H1 (cell line): ENCODE measurements around the gene BCL2L13. TPM values are rescaled to one million over a fixed set of nuclear protein-coding genes. Genes with fewer than 3 reads are reported as not detected.

Source experiments
- CTCF ChIA-PET: fragments of 300-600 bp; sonication (Branson Sonifier 250); formaldehyde crosslinking; loops from one replicate; lab custom pipeline; 2021; ENCODE audit not compliant: partially characterized antibody; lab: Charles Lee
- POLR2A ChIA-PET: fragments of 300-600 bp; sonication (Branson Sonifier 250); formaldehyde crosslinking; loops from one replicate; lab custom pipeline; 2021; ENCODE audit warnings: inconsistent platforms; ENCODE audit not compliant: partially characterized antibody; lab: Charles Lee
- DNase-seq, 2 experiments: peaks; one replicate each; pipeline versions ENCODE4 v3.0.0 to v3.0.0-alpha.2; 2010 to 2022; ENCODE audit warnings: low spot score in 2 of 2, low read depth in 1 of 2, mixed read lengths in 1 of 2
- FAIRE-seq: peaks from 2 replicates; lab custom pipeline; 2011; peaks lifted over from hg19 to GRCh38; lab: Jason Lieb, UNC
- H2AFZ ChIP-seq: 2 replicates; pipeline ENCODE4 v1.8.1; 2012; ENCODE audit warnings: low read length, inconsistent platforms
- H2AK5ac ChIP-seq: 2 replicates; pipeline ENCODE4 v1.6.1; 2013; ENCODE audit warnings: low read depth, low read length
- H2BK120ac ChIP-seq: replicated peaks from 2 replicates; pipeline ENCODE3; 2013; ENCODE audit warnings: low read depth, low read length, inconsistent platforms
- H2BK12ac ChIP-seq: 2 replicates; pipeline ENCODE4 v1.6.1; 2013; ENCODE audit warnings: low read depth, low read length
- H2BK15ac ChIP-seq: 2 replicates; pipeline ENCODE4 v1.6.1; 2013; ENCODE audit warnings: low read length
- H2BK20ac ChIP-seq: 2 replicates; pipeline ENCODE4 v1.6.1; 2013; ENCODE audit warnings: low read length
- H2BK5ac ChIP-seq: 2 replicates; pipeline ENCODE4 v1.6.1; 2013; ENCODE audit warnings: low read depth, low read length
- H3K14ac ChIP-seq: 2 replicates; pipeline ENCODE4 v1.6.1; 2013; ENCODE audit warnings: inconsistent platforms; ENCODE audit not compliant: insufficient read length
- H3K18ac ChIP-seq: 2 replicates; pipeline ENCODE4 v1.6.1; 2013; ENCODE audit warnings: low read length; ENCODE audit errors: extremely low read depth
- H3K23ac ChIP-seq: 2 replicates; pipeline ENCODE4 v1.6.1; 2013; ENCODE audit warnings: inconsistent platforms; ENCODE audit not compliant: insufficient read length
- H3K23me2 ChIP-seq: 2 replicates; pipeline ENCODE4 v1.6.1; 2013; ENCODE audit warnings: low read depth, low read length
- H3K27ac ChIP-seq: 2 replicates; pipeline ENCODE4 v1.6.1; 2011; ENCODE audit warnings: low read depth, low read length, inconsistent platforms
- H3K27me3 ChIP-seq, 4 experiments: replicated peaks in 1 of 4; 1 replicate in 1 of 4; 2 replicates in 3 of 4; pipeline versions ENCODE4 v1.6.1 to v1.8.1; 2011 to 2013; ENCODE audit warnings: low read length in 3 of 4, mild to moderate bottlenecking in 3 of 4, inconsistent platforms in 2 of 4, mixed read lengths in 2 of 4, moderate library complexity in 1 of 4; ENCODE audit not compliant: control insufficient read depth in 3 of 4, insufficient read depth in 3 of 4; ENCODE audit errors: extremely low read depth in 1 of 4
- H3K36me3 ChIP-seq, 4 experiments: 2 replicates each; pipeline versions ENCODE4 v1.6.1 to v1.8.1; 2011 to 2013; ENCODE audit warnings: mild to moderate bottlenecking in 4 of 4, low read length in 3 of 4, moderate library complexity in 2 of 4, control low read depth in 1 of 4, inconsistent platforms in 1 of 4; ENCODE audit not compliant: insufficient read depth in 4 of 4, control insufficient read depth in 2 of 4
- H3K4ac ChIP-seq: replicated peaks from 2 replicates; pipeline ENCODE3; 2013; ENCODE audit warnings: low read length, low read depth, mixed read lengths, inconsistent platforms; ENCODE audit not compliant: insufficient read length
- H3K4me1 ChIP-seq, 4 experiments: replicated peaks in 1 of 4; 1 replicate in 1 of 4; 2 replicates in 3 of 4; pipeline versions ENCODE4 v1.6.1 to v1.8.1; 2011 to 2013; ENCODE audit warnings: low read length in 3 of 4, inconsistent platforms in 2 of 4, mixed read lengths in 1 of 4; ENCODE audit not compliant: insufficient read depth in 4 of 4, control insufficient read depth in 3 of 4
- H3K4me2 ChIP-seq, 2 experiments: 2 replicates each; pipeline versions ENCODE4 v1.6.1 to v1.8.1; 2011 to 2013; ENCODE audit warnings: low read depth in 2 of 2, low read length in 2 of 2, control low read depth in 1 of 2, inconsistent platforms in 1 of 2, mild to moderate bottlenecking in 1 of 2; ENCODE audit not compliant: insufficient read depth in 1 of 2
- H3K4me3 ChIP-seq, 4 experiments: fragments of 200-600, 300-600 bp in 1 of 4; sonication (generic), shearing (Covaris generic), sonication (Bioruptor Twin) in 1 of 4; 2 replicates each; pipeline versions ENCODE4 v1.5.1 to v1.8.1; 2011 to 2016; ENCODE audit warnings: low read length in 4 of 4, low read depth in 3 of 4, control low read depth in 2 of 4, inconsistent platforms in 2 of 4, mild to moderate bottlenecking in 2 of 4, mixed read lengths in 1 of 4, moderate library complexity in 1 of 4; ENCODE audit not compliant: insufficient read depth in 2 of 4; ENCODE audit errors: extremely low read depth in 1 of 4
- H3K56ac ChIP-seq: replicated peaks from 2 replicates; pipeline ENCODE3; 2013; ENCODE audit warnings: low read depth, mild to moderate bottlenecking, mixed read lengths, low read length, inconsistent platforms; ENCODE audit not compliant: insufficient read length
- H3K79me1 ChIP-seq: 2 replicates; pipeline ENCODE4 v1.6.1; 2013; ENCODE audit warnings: low read depth, low read length, control low read depth
- H3K79me2 ChIP-seq, 2 experiments: 2 replicates each; pipeline versions ENCODE4 v1.6.1 to v1.8.1; 2012 to 2013; ENCODE audit warnings: low read length in 2 of 2, mild to moderate bottlenecking in 2 of 2, inconsistent platforms in 1 of 2; ENCODE audit not compliant: insufficient read depth in 2 of 2, control insufficient read depth in 1 of 2
- H3K9ac ChIP-seq, 4 experiments: replicated peaks in 1 of 4; 1 replicate in 1 of 4; 2 replicates in 3 of 4; pipeline versions ENCODE4 v1.6.1 to v1.8.1; 2011 to 2013; ENCODE audit warnings: low read depth in 3 of 4, low read length in 3 of 4, control low read depth in 2 of 4, mild to moderate bottlenecking in 2 of 4, moderate library complexity in 2 of 4, inconsistent platforms in 1 of 4; ENCODE audit errors: extremely low read depth in 1 of 4
- H3K9me3 ChIP-seq, 2 experiments: 2 replicates each; pipeline versions ENCODE4 v1.6.1 to v1.8.1; 2012 to 2013; ENCODE audit warnings: mild to moderate bottlenecking in 2 of 2, moderate library complexity in 2 of 2, control low read depth in 1 of 2, inconsistent platforms in 1 of 2, low read depth in 1 of 2, low read length in 1 of 2, mixed read lengths in 1 of 2; ENCODE audit not compliant: insufficient read depth in 2 of 2
- H4K20me1 ChIP-seq, 2 experiments: replicated peaks in 1 of 2; 2 replicates each; pipeline versions ENCODE3 to v1.8.1; 2011 to 2013; ENCODE audit warnings: inconsistent platforms in 2 of 2, low read length in 2 of 2, mild to moderate bottlenecking in 1 of 2; ENCODE audit not compliant: insufficient read depth in 2 of 2, control insufficient read depth in 1 of 2
- H4K5ac ChIP-seq: 2 replicates; pipeline ENCODE4 v1.6.1; 2013; ENCODE audit warnings: low read length, low read depth, mixed read lengths, inconsistent platforms; ENCODE audit not compliant: insufficient read length
- H4K8ac ChIP-seq: 2 replicates; pipeline ENCODE4 v1.8.0; 2013; ENCODE audit warnings: mild to moderate bottlenecking, moderate library complexity, low read length, inconsistent platforms; ENCODE audit not compliant: insufficient read depth; ENCODE audit errors: extremely low read depth
- H4K91ac ChIP-seq: replicated peaks from 2 replicates; pipeline ENCODE3; 2013; ENCODE audit warnings: low read length, mixed read lengths, inconsistent platforms; ENCODE audit not compliant: insufficient read length
- TAF7 ChIP-seq: optimal IDR thresholded peaks from 2 replicates; pipeline ENCODE3; 2011; ENCODE audit warnings: low read depth, mild to moderate bottlenecking, inconsistent platforms, low read length, moderate library complexity, borderline replicate concordance
- TBP ChIP-seq: IDR thresholded peaks from 2 replicates; pipeline ENCODE4 v1.6.1; 2011; ENCODE audit warnings: low read depth, low read length, improper control_type of control experiment
- WGBS, 2 experiments: shearing (Covaris generic) in 1 of 2; methylation state at CpG; one replicate each; pipeline versions ENCODE4 v1.1.6 to v1.1.7; 2013 to 2015; ENCODE audit warnings: low lambda C conversion rate in 2 of 2, mixed read lengths in 2 of 2, inconsistent platforms in 1 of 2, low coverage in 1 of 2, missing lambda C conversion rate in 1 of 2; ENCODE audit not compliant: insufficient replicate concordance in 2 of 2, insufficient coverage in 1 of 2, insufficient read length in 1 of 2; ENCODE audit errors: extremely low coverage in 1 of 2, missing lambda C conversion rate in 1 of 2; 5-methylcytosine and 5-hydroxymethylcytosine counted together
- polyA plus RNA-seq, 7 experiments: library from polyadenylated mRNA; depleted of rRNA in 3 of 7; stranded (reverse) in 5 of 7; unstranded in 2 of 7; fragments of >200 nt in 5 of 7; fragments of 200-250 nt in 2 of 7; gene quantifications; 1 replicate in 5 of 7; 2 replicates in 1 of 7; 4 replicates in 1 of 7; pipeline versions ENCODE4 v1.2.1 to v1.2.3, GENCODE V29; 2011 to 2013; ENCODE audit warnings: missing spikeins in 2 of 7, mixed read lengths in 2 of 7
- total RNA-seq: library from RNA; stranded (reverse); fragmentation: NEBNext Ultra II Directional; extraction: Animal tissue kit (Norgen Biotek cat#: 25700); gene quantifications from 2 replicates; pipeline ENCODE4 v1.2.1, GENCODE V29; 2021

BCL2L13 gene
- total and polyA plus RNA-seq, 2 of the 8 experiments (the other 6 are each of a cell fraction or from before 2014, with no cell fraction given) = 20.7 to 35.0 TPM

GRCh38 chr22:17710023-17710422 lies 71.5 kb downstream of the BCL2L13 start:
- ChIA-PET POLR2A (interaction anchor here (0.6 to 1.2 kb wide), 4 partner anchors 9 to 242 kb away, joined by 3 to 6 read pairs (median 4); no protein-coding TSS in a partner anchor), CTCF (interaction anchor here (0.6 kb wide), 1 partner anchor 112 kb away, joined by 3 read pairs; no protein-coding TSS in a partner anchor)
- Histone ChIP-seq H3K79me2 (no peaks in the 10 kb centered on the region), H3K18ac (no peak overlapping the region), H3K4ac (no peak overlapping the region), H3K79me1 (no peaks in the 10 kb centered on the region), H2BK5ac (no peak overlapping the region), H2BK120ac (no peak overlapping the region), H3K9ac (no peak overlapping the region), H3K9me3 (no peaks in the 10 kb centered on the region), H4K8ac (no peak overlapping the region), H2AK5ac (no peak overlapping the region), H3K36me3 (no peaks in the 10 kb centered on the region), H3K56ac (no peak overlapping the region), H2BK12ac (no peak overlapping the region), H3K23ac (no peak overlapping the region), H3K27ac (no peak overlapping the region), H3K4me1 (no peaks in the 10 kb centered on the region), H4K5ac (no peak overlapping the region), H2AFZ (no peak overlapping the region), H3K14ac (no peak overlapping the region), H4K91ac (no peak overlapping the region), H2BK20ac (no peak overlapping the region), H3K4me3 (no peak overlapping the region), H2BK15ac (no peak overlapping the region), H3K27me3 (no peaks in the 10 kb centered on the region), H4K20me1 (no peaks in the 10 kb centered on the region), H3K23me2 (no peaks in the 10 kb centered on the region; the same call in 1 of the 2 replicates), H3K4me2 (no peak overlapping the region)
- DNase-seq (no peak), FAIRE-seq (no peak)
- whole genome bisulfite sequencing, 2 experiments = 97% methylated on average over 5 of the region's 5 CpGs; no CpG with 5 or more reads in 1 of the 2 experiments
- TF ChIP-seq TBP (no peak), TAF7 (no peak)
